Stimulated activated CD4-positive, alpha-beta T cell treated with anti-CD3 and anti-CD28 coated beads, Interleukin-2, amount 100 ng/mL, for 4 hours (primary cell): Measurements from ENCODE around the gene ZNF292.
"Not testable (repeated sequence)": the region's sequence is repeated elsewhere in the genome, so short reads cannot be mapped to it uniquely, and the experiment has no call there.

Experiments used
- DNase-seq: peaks from one replicate; pipeline ENCODE4 v3.0.0-alpha.2; 2020; ENCODE audit warnings: low read depth

Gene ZNF292

GRCh38 chr6:87213364-87213763 lies 58.0 kb downstream of the ZNF292 start:
- no peak for DNase-seq

GRCh38 chr6:87214831-87215230 lies 59.5 kb downstream of the ZNF292 start:
- DNase-seq, result no peak

- no peak for DNase-seq
Observed at GRCh38 chr6:87220997-87221396, 65.6 kb downstream of the ZNF292 start.

GRCh38 chr6:87222676-87223075 lies 67.3 kb downstream of the ZNF292 start:
- DNase-seq, result no peak

GRCh38 chr6:87224971-87225370 lies 69.6 kb downstream of the ZNF292 start:
- DNase-seq, result no peak

GRCh38 chr6:87225511-87225910 lies 70.1 kb downstream of the ZNF292 start:
- no peak for DNase-seq

- no peak for DNase-seq
Observed at GRCh38 chr6:87225937-87226336, 70.6 kb downstream of the ZNF292 start.

GRCh38 chr6:87230801-87231200 lies 75.4 kb downstream of the ZNF292 start:
- no peak for DNase-seq

GRCh38 chr6:87237804-87238203 lies 82.4 kb downstream of the ZNF292 start:
- no peak for DNase-seq

- DNase-seq, result not testable (repeated sequence)
Observed at GRCh38 chr6:87239098-87239635, 83.8 kb downstream of the ZNF292 start.

- no peak for DNase-seq
Observed at GRCh38 chr6:87241304-87241703, 85.9 kb downstream of the ZNF292 start.

- no peak for DNase-seq
Observed at GRCh38 chr6:87242311-87242710, 86.9 kb downstream of the ZNF292 start.

- DNase-seq, result no peak
Observed at GRCh38 chr6:87243812-87244211, 88.4 kb downstream of the ZNF292 start.

- no peak for DNase-seq
Observed at GRCh38 chr6:87244380-87244779, 89.0 kb downstream of the ZNF292 start.

GRCh38 chr6:87250019-87250418 lies 94.7 kb downstream of the ZNF292 start:
- no peak for DNase-seq

GRCh38 chr6:87251225-87251624 lies 95.9 kb downstream of the ZNF292 start:
- no peak for DNase-seq

GRCh38 chr6:87251725-87252124 lies 96.4 kb downstream of the ZNF292 start:
- no peak for DNase-seq

- DNase-seq, result no peak
Observed at GRCh38 chr6:87257046-87257445, 101.7 kb downstream of the ZNF292 start.

- no peak for DNase-seq
Observed at GRCh38 chr6:87257565-87257964, 102.2 kb downstream of the ZNF292 start.

GRCh38 chr6:87257975-87258374 lies 102.6 kb downstream of the ZNF292 start:
- no peak for DNase-seq

- DNase-seq, result no peak
Observed at GRCh38 chr6:87259791-87260190, 104.4 kb downstream of the ZNF292 start.

- no peak for DNase-seq
Observed at GRCh38 chr6:87261534-87261933, 106.2 kb downstream of the ZNF292 start.

- no peak for DNase-seq
Observed at GRCh38 chr6:87264481-87264880, 109.1 kb downstream of the ZNF292 start.

GRCh38 chr6:87274660-87275274 lies 119.4 kb downstream of the ZNF292 start:
- no peak for DNase-seq
